MM.1S (cell line): ENCODE measurements around the gene TBC1D9B.

ENCODE experiments used
- EZH2phosphoT487 ChIP-seq: fragments of 300-600 bp; sonication (generic); IDR thresholded peaks from 2 replicates; pipeline ENCODE4 v1.6.1; 2018; ENCODE audit warnings: antibody characterized with exemption, low read length
- TF ChIP-seq, protein P1 (sequence below): fragments of 300-600 bp; sonication (generic); IDR thresholded peaks from 2 replicates; pipeline ENCODE4 v1.5.1; 2016; ENCODE audit warnings: antibody characterized with exemption, low read length, mixed read lengths

DNA sequence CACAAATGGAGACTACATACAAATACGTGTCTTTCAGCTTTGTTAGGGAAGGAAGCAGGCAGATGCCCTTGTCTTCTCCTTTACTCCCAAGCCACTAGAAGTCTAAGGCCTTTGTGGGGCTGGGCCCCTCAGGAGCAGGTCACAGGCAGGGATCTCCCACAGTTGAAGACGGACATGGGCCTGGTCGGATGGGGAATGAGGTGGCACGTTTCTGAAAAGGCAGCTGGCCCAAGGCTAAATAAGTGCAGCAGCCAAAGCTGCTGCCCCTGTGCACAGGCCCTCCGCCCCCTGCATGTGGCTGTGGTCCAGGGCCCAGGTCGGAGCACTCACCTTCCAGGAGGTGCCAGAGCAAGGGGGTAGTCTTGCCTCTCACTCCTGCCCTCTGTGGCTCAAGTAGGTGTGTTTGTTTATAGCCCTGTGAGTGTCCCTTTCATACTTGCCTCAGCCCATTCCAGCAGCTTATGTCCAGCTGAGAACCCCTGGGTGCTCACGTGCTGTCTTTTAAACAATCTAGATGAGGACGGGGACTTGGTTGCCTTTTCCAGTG is 85.2 kb downstream of the TBC1D9B start:
- TF ChIP-seq, protein P1, sequence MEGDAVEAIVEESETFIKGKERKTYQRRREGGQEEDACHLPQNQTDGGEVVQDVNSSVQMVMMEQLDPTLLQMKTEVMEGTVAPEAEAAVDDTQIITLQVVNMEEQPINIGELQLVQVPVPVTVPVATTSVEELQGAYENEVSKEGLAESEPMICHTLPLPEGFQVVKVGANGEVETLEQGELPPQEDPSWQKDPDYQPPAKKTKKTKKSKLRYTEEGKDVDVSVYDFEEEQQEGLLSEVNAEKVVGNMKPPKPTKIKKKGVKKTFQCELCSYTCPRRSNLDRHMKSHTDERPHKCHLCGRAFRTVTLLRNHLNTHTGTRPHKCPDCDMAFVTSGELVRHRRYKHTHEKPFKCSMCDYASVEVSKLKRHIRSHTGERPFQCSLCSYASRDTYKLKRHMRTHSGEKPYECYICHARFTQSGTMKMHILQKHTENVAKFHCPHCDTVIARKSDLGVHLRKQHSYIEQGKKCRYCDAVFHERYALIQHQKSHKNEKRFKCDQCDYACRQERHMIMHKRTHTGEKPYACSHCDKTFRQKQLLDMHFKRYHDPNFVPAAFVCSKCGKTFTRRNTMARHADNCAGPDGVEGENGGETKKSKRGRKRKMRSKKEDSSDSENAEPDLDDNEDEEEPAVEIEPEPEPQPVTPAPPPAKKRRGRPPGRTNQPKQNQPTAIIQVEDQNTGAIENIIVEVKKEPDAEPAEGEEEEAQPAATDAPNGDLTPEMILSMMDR = no peak
- TF ChIP-seq EZH2phosphoT487 = no peak
